ENCODE measurements around the gene PRRX2. TPM values are rescaled to one million over a fixed set of nuclear protein-coding genes. Genes with fewer than 3 reads are reported as not detected.
A peak's percentile ranks its signal among the peaks of the same experiment; 100 is the strongest.

The PRRX2 gene
- total and polyA plus RNA-seq, 9 of the 15 experiments (the other 6 are each of a cell fraction or from before 2014, with no cell fraction given) = 0.21 TPM; not detected in 8

DNA sequence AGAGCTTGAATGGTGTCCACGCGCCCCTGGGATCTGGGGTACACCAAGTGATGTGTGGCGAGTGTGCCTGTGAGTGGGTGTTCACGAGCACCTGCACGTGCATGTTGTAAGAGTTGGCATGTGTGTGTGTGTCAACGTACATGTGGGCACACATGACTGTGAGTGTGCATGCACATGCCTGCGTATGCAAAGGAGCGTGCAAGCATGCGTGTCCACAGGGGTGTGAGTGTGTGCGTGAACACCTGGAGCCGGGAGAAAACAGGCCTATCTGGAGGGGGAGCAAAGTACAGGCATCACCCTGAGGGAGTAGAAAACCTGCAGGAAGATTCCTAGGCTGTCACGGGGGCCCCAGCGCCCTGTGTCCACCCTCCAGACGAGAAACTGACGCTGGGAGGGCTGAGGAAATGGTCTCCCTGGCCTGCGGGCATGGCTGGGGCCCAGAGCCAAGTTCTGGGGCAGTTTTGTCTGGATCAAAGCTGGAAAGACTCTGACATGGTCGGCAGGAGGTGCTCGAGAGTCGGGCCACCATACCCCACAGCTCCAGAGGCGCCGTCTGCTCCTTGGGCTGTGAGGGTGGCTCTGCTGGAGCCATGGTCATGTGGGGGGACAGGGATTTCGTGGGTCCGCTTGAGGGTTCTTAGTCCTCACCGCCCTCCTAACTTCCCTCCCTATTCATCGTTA is 55.6 kb downstream of the PRRX2 start (continued):
- TF ChIP-seq UBTF (IDR thresholded peaks at IDR 0.05; ENCODE audit: borderline replicate concordance in 1 of 2, low read depth in 2 of 2, low read length in 2 of 2) (0 out of 4 replicates have a peak, but pooled peaks of 1 of the 2 experiments have one; percentile 35), ZC3H8 (IDR thresholded peaks at IDR 0.05) (no peak), KHSRP (IDR thresholded peaks at IDR 0.05) (no peak), CHD1 (IDR thresholded peaks at IDR 0.05; ENCODE audit: low read length) (no peak), RAD51 (IDR thresholded peaks at IDR 0.05; ENCODE audit: borderline replicate concordance, low read depth) (no peak), NRF1 (conservative IDR thresholded peaks at IDR 0.05 in 1 of 2, IDR thresholded peaks at IDR 0.05 in 1 of 2) (no peak), HMGN3 (IDR thresholded peaks at IDR 0.05; ENCODE audit: borderline replicate concordance, extremely low read depth, insufficient read length, low read depth, low read length) (no peak), NFE2 (IDR thresholded peaks at IDR 0.05; ENCODE audit: low read depth) (no peak), CBFB (CRISPR knock-in tag; IDR thresholded peaks at IDR 0.05) (peak; percentile 59; the same call in 1 of the 2 replicates), ZNF217 (CRISPR knock-in tag; IDR thresholded peaks at IDR 0.05) (0 out of 2 replicates have a peak, but pooled peaks have one; percentile 37), NFE2L1 (tag; IDR thresholded peaks at IDR 0.05; ENCODE audit: borderline replicate concordance, low read depth) (no peak), POLR2AphosphoS2 (IDR thresholded peaks at IDR 0.05; ENCODE audit: low read length) (no peak), ZFP30 (CRISPR knock-in tag; IDR thresholded peaks at IDR 0.05; ENCODE audit: borderline replicate concordance) (no peak), DLX4 (CRISPR knock-in tag; IDR thresholded peaks at IDR 0.05) (no peak), ERF (CRISPR knock-in tag; IDR thresholded peaks at IDR 0.05) (no peak), ZNF583 (CRISPR knock-in tag; IDR thresholded peaks at IDR 0.05) (no peak), CTBP1 (IDR thresholded peaks at IDR 0.05; ENCODE audit: borderline replicate concordance) (peak; percentile 24; the same call in 1 of the 2 replicates), KLF6 (CRISPR knock-in tag; IDR thresholded peaks at IDR 0.05; ENCODE audit: borderline replicate concordance) (no peak), ZNF77 (CRISPR knock-in tag; IDR thresholded peaks at IDR 0.05) (no peak), ZBTB7A (IDR thresholded peaks at IDR 0.05; ENCODE audit: borderline replicate concordance, control insufficient read depth, low read depth, low read length) (no peak), EHMT2 (IDR thresholded peaks at IDR 0.05) (no peak), L3MBTL2 (IDR thresholded peaks at IDR 0.05) (peak; percentile 10; the same call in 1 of the 2 replicates)
- TF ChIP-seq, protein P1, sequence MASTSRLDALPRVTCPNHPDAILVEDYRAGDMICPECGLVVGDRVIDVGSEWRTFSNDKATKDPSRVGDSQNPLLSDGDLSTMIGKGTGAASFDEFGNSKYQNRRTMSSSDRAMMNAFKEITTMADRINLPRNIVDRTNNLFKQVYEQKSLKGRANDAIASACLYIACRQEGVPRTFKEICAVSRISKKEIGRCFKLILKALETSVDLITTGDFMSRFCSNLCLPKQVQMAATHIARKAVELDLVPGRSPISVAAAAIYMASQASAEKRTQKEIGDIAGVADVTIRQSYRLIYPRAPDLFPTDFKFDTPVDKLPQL (IDR thresholded peaks at IDR 0.05; ENCODE audit: extremely low read depth, insufficient read length) = no peak
- TF ChIP-seq, protein P2, sequence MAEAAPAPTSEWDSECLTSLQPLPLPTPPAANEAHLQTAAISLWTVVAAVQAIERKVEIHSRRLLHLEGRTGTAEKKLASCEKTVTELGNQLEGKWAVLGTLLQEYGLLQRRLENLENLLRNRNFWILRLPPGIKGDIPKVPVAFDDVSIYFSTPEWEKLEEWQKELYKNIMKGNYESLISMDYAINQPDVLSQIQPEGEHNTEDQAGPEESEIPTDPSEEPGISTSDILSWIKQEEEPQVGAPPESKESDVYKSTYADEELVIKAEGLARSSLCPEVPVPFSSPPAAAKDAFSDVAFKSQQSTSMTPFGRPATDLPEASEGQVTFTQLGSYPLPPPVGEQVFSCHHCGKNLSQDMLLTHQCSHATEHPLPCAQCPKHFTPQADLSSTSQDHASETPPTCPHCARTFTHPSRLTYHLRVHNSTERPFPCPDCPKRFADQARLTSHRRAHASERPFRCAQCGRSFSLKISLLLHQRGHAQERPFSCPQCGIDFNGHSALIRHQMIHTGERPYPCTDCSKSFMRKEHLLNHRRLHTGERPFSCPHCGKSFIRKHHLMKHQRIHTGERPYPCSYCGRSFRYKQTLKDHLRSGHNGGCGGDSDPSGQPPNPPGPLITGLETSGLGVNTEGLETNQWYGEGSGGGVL (CRISPR knock-in tag; IDR thresholded peaks at IDR 0.05) = no peak

Measured in K562 (cell line).